ENCODE data around the gene PRKCA.

DNA sequence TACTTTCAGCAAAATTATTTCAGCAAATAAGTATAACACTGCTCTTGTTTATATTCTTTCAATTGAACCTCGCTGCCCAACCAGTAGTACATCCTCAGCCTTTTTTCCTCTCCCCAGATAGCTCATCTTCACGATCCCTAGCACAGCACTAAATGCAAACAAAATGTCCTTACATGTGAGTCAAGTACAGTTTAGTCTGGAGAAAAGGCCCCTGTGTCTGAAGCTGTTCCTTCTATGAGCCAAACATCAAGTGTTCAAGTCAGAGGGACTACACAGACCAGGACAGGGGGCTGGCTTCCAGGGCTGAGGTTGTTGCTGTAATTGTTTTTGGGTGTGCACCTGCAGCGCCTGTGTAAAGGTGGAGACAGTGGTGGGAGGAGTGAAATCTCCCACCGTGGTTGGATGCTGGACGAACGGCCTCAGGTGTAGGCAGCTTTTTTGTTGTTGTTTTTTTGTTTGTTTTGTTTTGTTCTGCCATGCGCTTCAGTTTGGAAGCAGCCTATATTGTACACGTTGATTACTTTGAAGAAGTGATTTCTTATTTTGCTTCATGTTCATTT, 147.1 kb downstream of the PRKCA start:
- TF ChIP-seq BHLHE40 (IDR thresholded peaks at IDR 0.05; ENCODE audit: borderline replicate concordance in 1 of 2, low read depth in 2 of 2, low read length in 1 of 2), result no peak
- TF ChIP-seq RB1 (IDR thresholded peaks at IDR 0.05; ENCODE audit: borderline replicate concordance), result no peak
- TF ChIP-seq TCF3 (IDR thresholded peaks at IDR 0.05; ENCODE audit: borderline replicate concordance, insufficient read depth, low read depth, low read length), result no peak
- TF ChIP-seq CBX3 (IDR thresholded peaks at IDR 0.05; ENCODE audit: borderline replicate concordance, low read depth), result no peak
- TF ChIP-seq RAD21 (IDR thresholded peaks at IDR 0.05; ENCODE audit: insufficient read depth, low read depth, low read length), result no peak
- TF ChIP-seq, protein P1, sequence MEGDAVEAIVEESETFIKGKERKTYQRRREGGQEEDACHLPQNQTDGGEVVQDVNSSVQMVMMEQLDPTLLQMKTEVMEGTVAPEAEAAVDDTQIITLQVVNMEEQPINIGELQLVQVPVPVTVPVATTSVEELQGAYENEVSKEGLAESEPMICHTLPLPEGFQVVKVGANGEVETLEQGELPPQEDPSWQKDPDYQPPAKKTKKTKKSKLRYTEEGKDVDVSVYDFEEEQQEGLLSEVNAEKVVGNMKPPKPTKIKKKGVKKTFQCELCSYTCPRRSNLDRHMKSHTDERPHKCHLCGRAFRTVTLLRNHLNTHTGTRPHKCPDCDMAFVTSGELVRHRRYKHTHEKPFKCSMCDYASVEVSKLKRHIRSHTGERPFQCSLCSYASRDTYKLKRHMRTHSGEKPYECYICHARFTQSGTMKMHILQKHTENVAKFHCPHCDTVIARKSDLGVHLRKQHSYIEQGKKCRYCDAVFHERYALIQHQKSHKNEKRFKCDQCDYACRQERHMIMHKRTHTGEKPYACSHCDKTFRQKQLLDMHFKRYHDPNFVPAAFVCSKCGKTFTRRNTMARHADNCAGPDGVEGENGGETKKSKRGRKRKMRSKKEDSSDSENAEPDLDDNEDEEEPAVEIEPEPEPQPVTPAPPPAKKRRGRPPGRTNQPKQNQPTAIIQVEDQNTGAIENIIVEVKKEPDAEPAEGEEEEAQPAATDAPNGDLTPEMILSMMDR (IDR thresholded peaks at IDR 0.05 in 2 of 3, conservative IDR thresholded peaks at IDR 0.05 in 1 of 3; ENCODE audit: control insufficient read depth in 2 of 3, extremely low read depth in 1 of 3, insufficient read depth in 1 of 3, low read depth in 3 of 3, low read length in 3 of 3), result no peak
- no peak for TF ChIP-seq NR2F1 (conservative IDR thresholded peaks at IDR 0.05)
- TF ChIP-seq BRCA1 (IDR thresholded peaks at IDR 0.05; ENCODE audit: low read depth, low read length), result no peak
- TF ChIP-seq RUNX3 (IDR thresholded peaks at IDR 0.05; ENCODE audit: low read length), result no peak
- TF ChIP-seq, protein P2, sequence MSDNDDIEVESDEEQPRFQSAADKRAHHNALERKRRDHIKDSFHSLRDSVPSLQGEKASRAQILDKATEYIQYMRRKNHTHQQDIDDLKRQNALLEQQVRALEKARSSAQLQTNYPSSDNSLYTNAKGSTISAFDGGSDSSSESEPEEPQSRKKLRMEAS (IDR thresholded peaks at IDR 0.05; ENCODE audit: low read depth, low read length), result no peak
- TF ChIP-seq RFX5 (IDR thresholded peaks at IDR 0.05; ENCODE audit: low read depth, low read length), result no peak
- TF ChIP-seq ASH2L (IDR thresholded peaks at IDR 0.05; ENCODE audit: borderline replicate concordance, low read depth), result no peak
- no peak for TF ChIP-seq ZBED1 (IDR thresholded peaks at IDR 0.05; ENCODE audit: borderline replicate concordance)

Measured in GM12878 (cell line).